OCI-LY7 (cell line): ENCODE data around the gene PIK3IP1. TPM values are rescaled to one million over a fixed set of nuclear protein-coding genes. Genes with fewer than 3 reads are reported as not detected.

ENCODE experiments used
- BruUV-seq: library from RNA; stranded (reverse); fragments of 400-500 nt; replicated peaks from 2 replicates; lab custom pipeline; 2021; lab: Mats Ljungman, UMichigan
- CTCF ChIA-PET: fragments of 300-600 bp; sonication (Branson Sonifier 250); formaldehyde crosslinking; loops from one replicate; lab custom pipeline; 2022; ENCODE audit warnings: antibody characterized with exemption; ENCODE audit not compliant: unreplicated experiment; lab: Charles Lee
- POLR2A ChIA-PET: fragments of 300-600 bp; sonication (Branson Sonifier 250); formaldehyde crosslinking; loops from one replicate; lab custom pipeline; 2022; ENCODE audit warnings: antibody characterized with exemption; lab: Charles Lee
- DNase-seq: peaks from one replicate; pipeline ENCODE4 v3.0.0-alpha.2; 2015; ENCODE audit warnings: low spot score
- H2AFZ ChIP-seq: fragments of 200-600 bp; sonication (generic), shearing (Covaris generic); 2 replicates; pipeline ENCODE4 v1.6.1; 2014; ENCODE audit warnings: mild to moderate bottlenecking, antibody characterized with exemption, low read length, moderate library complexity
- H3K27ac ChIP-seq: fragments of 200-600 bp; sonication (generic); 2 replicates; pipeline ENCODE4 v1.5.1; 2014; ENCODE audit warnings: mixed run types, low read depth, mild to moderate bottlenecking, moderate library complexity, low read length, inconsistent platforms; ENCODE audit not compliant: poor library complexity, severe bottlenecking
- H3K36me3 ChIP-seq: fragments of 200-600 bp; sonication (generic); 2 replicates; pipeline ENCODE4 v1.6.1; 2014; ENCODE audit warnings: mild to moderate bottlenecking, antibody characterized with exemption, low read length, moderate library complexity, mixed read lengths; ENCODE audit not compliant: insufficient read depth
- H3K4me1 ChIP-seq: fragments of 200-600 bp; sonication (generic); 2 replicates; pipeline ENCODE4 v1.5.1; 2014; ENCODE audit warnings: mild to moderate bottlenecking, low read length; ENCODE audit not compliant: insufficient read depth, poor library complexity, severe bottlenecking
- H3K4me2 ChIP-seq: fragments of 200-600 bp; sonication (generic); 2 replicates; pipeline ENCODE4 v1.6.1; 2014; ENCODE audit warnings: mild to moderate bottlenecking, low read length
- H3K4me3 ChIP-seq: fragments of 200-600 bp; sonication (generic); 2 replicates; pipeline ENCODE4 v1.5.1; 2014; ENCODE audit warnings: mild to moderate bottlenecking, low read depth, low read length; ENCODE audit not compliant: poor library complexity, severe bottlenecking
- H3K79me2 ChIP-seq: fragments of 200-600 bp; sonication (generic); 2 replicates; pipeline ENCODE4 v1.6.1; 2016; ENCODE audit warnings: low read depth, mild to moderate bottlenecking, low read length, moderate library complexity, mixed read lengths; ENCODE audit not compliant: insufficient read depth
- H3K9me2 ChIP-seq: fragments of 200-600 bp; sonication (generic); 2 replicates; pipeline ENCODE4 v1.6.1; 2016; ENCODE audit warnings: mild to moderate bottlenecking, low read length, mixed read lengths; ENCODE audit not compliant: insufficient read depth
- H3K9me3 ChIP-seq: fragments of 200-600 bp; sonication (generic); 2 replicates; pipeline ENCODE4 v1.6.1; 2014; ENCODE audit warnings: mild to moderate bottlenecking, mixed run types, low read length, mixed read lengths
- H4K20me1 ChIP-seq: fragments of 200-600 bp; sonication (generic); 2 replicates; pipeline ENCODE4 v1.6.1; 2014; ENCODE audit warnings: mild to moderate bottlenecking, antibody characterized with exemption, low read length, moderate library complexity, mixed read lengths; ENCODE audit not compliant: insufficient read depth
- CTCF ChIP-seq: fragments of 200-600 bp; sonication (generic); conservative IDR thresholded peaks from 2 replicates; pipeline ENCODE4 v1.5.1; 2014; ENCODE audit warnings: mild to moderate bottlenecking, antibody characterized with exemption, low read length, moderate library complexity, mixed read lengths
- EZH2phosphoT487 ChIP-seq: fragments of 200-600 bp; sonication (generic); IDR thresholded peaks from 2 replicates; pipeline ENCODE4 v1.6.1; 2018; ENCODE audit warnings: low read depth, borderline replicate concordance, mild to moderate bottlenecking, mixed run types, antibody characterized with exemption, low read length, moderate library complexity, mixed read lengths
- intact Hi-C: fragments of 100-400 bp; cut with micrococcal nuclease; formaldehyde crosslinking; loops from one replicate; pipeline ENCODE4 v1.10.0; 2022; ENCODE audit not compliant: unreplicated experiment
- total RNA-seq, 2 experiments: library from RNA; depleted of rRNA in 1 of 2; stranded (reverse); fragments of >200 nt in 1 of 2; shearing (Covaris generic) in 1 of 2; gene quantifications; 2 replicates each; pipeline ENCODE4 v1.2.3, GENCODE V29; 2014 to 2022

Gene PIK3IP1
- total RNA-seq, 2 experiments from 2014 or later, result 17.1 to 20.4 TPM

GRCh38 chr22:31248965-31249958, 43.0 kb downstream of the PIK3IP1 start:
- H3K4me3 ChIP-seq, result no peak overlapping the region
- H3K9me2 ChIP-seq, result no peaks in the 10 kb centered on the region
- intact Hi-C loops, result no loop called here
- no peaks in the 10 kb centered on the region for H3K36me3 ChIP-seq
- no peak overlapping the region for H2AFZ ChIP-seq
- no peaks in the 10 kb centered on the region for H4K20me1 ChIP-seq
- ChIA-PET CTCF (no interaction called here), POLR2A (interaction anchor here (1.0 kb wide), 1 partner anchor 92 kb away, joined by 5 read pairs; no protein-coding TSS in a partner anchor)
- peaks cover 7% of the 10 kb centered on the region for H3K4me1 ChIP-seq
- DNase-seq, result no peak
- H3K79me2 ChIP-seq, result no peaks in the 10 kb centered on the region
- no TSS peak for BruUV-seq
- no peak overlapping the region for H3K27ac ChIP-seq
- TF ChIP-seq CTCF (no peak), EZH2phosphoT487 (no peak)
- H3K9me3 ChIP-seq, result no peaks in the 10 kb centered on the region
- no peak overlapping the region for H3K4me2 ChIP-seq

DNA sequence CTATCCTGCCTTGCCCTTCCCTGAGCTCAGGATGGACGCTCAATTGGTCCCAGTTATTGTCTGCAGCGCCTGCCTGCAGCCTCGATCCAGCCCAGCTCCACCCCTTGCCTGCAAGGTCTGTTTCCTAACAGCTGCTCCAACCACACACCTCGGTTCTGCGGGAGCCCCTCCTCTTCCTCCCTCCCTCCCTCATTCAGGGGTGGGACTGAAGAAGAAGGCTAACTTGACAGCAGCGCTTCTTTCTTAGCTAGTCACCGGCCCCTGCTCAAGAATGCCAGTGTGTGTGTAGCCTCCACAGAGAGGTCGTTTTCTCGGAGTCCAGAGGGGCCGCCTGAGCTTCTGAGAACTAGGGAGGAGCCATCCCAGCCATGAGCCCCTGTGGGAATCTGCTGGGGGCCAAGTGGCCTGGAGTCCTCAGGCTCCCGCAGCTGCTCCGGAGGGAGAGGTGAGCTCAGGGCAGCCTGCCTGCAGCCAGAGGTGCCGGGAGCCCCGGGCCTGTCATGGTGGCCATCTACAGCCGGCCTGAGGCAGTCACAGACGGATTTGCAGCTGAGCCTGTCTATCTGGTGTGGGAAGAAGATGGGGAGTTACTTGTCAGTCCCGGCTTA, 44.0 kb downstream of the PIK3IP1 start:
- TF ChIP-seq EZH2phosphoT487 (no peak), CTCF (no peak)
- Histone ChIP-seq H3K4me3 (no peak overlapping the region), H3K36me3 (no peaks in the 10 kb centered on the region), H3K4me2 (no peak overlapping the region), H2AFZ (no peak overlapping the region), H3K9me3 (no peaks in the 10 kb centered on the region), H3K79me2 (no peaks in the 10 kb centered on the region), H3K27ac (no peak overlapping the region), H3K9me2 (no peaks in the 10 kb centered on the region), H3K4me1 (peaks cover 7% of the 10 kb centered on the region), H4K20me1 (no peaks in the 10 kb centered on the region)
- ChIA-PET POLR2A (interaction anchor here (1.0 kb wide), 2 partner anchors 21 to 93 kb away, joined by 3 to 5 read pairs; no protein-coding TSS in a partner anchor), CTCF (no interaction called here)
- intact Hi-C loops, result no loop called here
- BruUV-seq, result no TSS peak
- DNase-seq, result peak; percentile 53
